T-helper 1 cell (primary cell): ENCODE measurements around the gene FAM184B.
"Not testable (repeated sequence)": the region's sequence is repeated elsewhere in the genome, so short reads cannot be mapped to it uniquely, and the experiment has no call there.

Experiments used
- DNase-seq, 5 donors: peaks; one replicate each; pipeline ENCODE4 v3.0.0-alpha.2; 2012 to 2020

FAM184B gene

DNA sequence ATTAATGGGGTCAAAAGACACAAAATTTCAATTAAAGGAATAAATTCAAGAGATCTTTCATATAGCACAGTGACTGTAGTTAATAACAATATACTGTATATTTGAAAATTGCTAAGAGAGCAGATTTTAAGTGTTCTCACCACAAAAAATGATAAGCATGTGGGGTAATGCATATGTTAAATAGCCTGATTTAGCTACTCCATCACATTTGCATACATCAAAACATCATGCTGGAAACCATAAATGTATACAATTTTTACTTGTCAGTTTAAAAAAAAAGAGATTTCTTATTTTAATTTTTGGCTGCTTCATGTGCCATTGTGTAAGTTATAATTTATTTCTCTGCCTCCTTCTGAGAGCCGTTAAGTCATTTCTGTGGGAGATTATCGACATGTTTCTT, 65.9 kb downstream of the FAM184B start:
- no peak for DNase-seq

DNA sequence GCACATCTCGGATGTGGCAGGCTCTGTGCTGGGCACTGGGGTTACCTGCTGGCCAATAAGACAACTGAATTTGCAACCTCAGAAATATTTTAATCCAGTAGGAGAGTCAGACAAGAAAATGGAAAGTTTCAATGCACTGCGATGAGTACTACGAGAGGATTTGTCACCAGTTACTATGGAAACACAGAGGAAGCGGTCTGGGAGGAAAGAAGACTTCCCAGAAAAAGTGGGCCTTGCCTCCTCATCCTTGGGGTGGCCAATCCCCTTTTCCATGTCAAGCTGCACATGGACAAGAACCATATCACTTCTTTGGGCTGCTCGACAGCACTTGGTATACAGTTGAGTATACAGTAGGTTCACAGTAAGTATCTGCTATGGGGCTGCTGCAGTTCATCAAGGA, 67.6 kb downstream of the FAM184B start:
- no peak for DNase-seq

DNA sequence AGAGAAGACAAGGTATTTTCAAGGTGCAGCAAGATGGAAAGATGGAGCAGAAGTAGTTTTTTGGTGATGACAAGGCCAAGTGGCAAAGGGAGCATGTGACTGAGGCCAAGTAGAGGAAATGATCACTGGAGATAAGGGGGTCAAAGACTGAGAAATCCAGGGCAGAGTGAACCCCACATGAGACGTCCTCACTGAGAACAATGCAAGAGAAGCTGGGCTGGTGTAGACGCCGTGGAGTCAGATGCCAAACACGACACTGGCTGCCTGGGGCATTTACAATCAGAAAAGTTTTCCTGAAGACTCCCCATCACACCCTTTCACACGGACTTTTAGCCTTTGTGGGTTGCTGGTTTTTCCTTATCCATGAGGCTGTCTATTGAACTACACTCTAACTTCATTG, 69.3 kb downstream of the FAM184B start:
- DNase-seq: no peak

DNA sequence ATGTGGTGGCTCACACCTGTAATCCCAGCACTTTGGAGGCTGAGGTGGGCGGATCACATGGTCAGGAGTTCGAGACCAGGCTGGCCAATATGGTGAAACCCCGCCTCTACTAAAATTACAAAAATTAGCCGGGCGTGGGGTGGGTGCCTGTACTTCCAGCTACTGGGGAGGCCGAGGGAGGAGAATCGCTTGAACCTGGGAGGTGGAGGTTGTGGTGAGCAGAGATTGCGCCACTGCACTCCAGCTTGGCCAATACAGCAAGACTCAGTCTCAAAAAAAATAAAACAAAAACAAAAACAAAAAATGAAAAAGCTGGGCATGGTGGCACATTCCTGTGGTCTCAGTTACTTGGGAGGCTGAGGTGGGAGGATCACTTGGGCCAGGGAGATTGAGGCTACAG, 70.2 kb downstream of the FAM184B start:
- not testable (repeated sequence) for DNase-seq

- DNase-seq: no peak
Measured at GRCh38 chr4:17709763-17710068, 71.7 kb downstream of the FAM184B start.

- no peak for DNase-seq
Measured at GRCh38 chr4:17708992-17709762, 72.2 kb downstream of the FAM184B start.

DNA sequence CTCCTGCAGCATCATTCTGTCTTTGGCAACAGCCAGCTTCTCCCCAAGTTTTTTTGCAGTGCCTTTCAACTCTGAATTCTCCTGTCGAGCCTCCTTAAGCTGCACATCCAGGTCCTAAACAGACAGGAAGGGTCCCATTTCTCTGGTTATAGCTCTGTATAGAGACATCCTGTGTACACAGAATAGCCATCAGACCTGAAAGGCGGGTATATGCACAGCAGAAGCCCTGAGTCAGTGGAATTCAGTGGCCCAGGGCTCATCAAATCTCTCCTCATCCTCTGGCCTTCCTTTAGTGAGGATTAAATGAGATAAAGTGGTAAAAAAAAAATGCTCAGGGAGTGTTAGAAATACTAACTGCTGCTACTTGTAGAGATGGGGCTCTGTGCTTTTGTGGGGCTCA, 73.8 kb downstream of the FAM184B start:
- DNase-seq: no peak

- DNase-seq: no peak
Measured at GRCh38 chr4:17705107-17705506, 76.3 kb downstream of the FAM184B start.

DNA sequence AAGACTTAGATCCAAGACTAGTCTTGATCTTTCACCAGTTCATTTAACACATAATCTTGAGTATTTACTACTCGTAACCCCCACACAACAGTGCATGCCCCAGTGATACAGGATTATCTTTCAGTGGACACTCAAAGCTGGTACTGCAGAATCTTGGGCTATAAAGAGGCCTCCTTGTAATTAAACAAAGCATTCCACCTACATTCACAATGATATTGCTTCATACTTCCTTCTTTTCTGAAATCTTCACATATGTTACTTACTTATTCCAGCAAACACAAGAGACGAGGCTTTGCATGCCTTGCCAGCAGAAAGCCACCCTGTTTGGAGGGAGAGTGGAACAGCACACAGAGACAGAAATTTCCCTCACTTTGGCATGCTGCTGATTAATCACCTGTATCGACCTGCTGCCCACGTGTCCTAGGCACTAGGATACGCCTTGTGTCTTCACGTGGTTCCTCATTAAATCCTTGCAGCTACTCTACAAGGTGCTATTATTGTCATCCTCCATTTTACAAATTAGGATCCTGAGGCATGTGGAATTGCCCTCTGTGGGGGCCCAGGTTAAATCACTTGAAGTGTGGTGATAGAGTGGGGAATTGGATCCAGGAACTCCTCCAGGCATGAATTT, 77.3 kb downstream of the FAM184B start:
- DNase-seq: no peak

DNA sequence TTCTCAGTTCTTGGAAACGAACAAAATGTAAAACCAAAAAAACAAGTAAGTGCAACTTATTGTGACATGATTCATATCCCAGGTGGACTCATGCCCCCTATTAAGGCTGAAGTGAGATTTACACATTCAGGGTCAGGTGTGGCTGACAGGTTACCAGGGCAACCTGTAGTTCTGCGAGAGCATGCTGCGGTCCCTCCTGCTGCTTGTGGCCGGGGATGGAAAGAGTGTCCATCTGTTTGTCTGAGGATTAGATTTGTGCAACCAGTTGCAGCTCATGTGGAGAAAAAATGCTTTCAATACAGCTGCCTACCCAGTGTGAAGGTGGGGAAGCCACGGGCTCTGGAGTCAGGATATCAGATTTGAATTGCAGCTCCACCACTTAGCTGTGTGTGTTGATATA, 78.8 kb downstream of the FAM184B start:
- DNase-seq: no peak

DNA sequence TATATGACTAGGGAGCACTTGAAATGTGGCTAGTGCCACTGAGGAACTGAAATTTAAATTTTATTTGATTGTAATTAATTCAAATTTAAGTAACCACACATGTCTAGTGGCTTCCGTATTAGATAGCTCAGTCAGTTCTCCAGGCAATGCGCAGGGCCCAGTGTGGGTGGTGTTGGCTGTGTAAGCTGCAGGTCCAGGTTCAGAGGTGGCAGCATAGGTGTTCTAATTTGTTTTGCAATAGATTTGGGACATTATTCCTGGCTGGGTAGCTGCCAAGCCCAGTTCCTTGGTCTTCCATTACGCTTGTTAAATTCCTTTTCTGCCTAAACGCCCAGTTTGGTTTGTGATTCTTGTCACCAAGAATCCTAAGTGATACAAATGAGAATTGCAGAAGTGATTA, 79.5 kb downstream of the FAM184B start:
- no peak for DNase-seq

- no peak for DNase-seq
Measured at GRCh38 chr4:17701138-17701839, 80.1 kb downstream of the FAM184B start.

DNA sequence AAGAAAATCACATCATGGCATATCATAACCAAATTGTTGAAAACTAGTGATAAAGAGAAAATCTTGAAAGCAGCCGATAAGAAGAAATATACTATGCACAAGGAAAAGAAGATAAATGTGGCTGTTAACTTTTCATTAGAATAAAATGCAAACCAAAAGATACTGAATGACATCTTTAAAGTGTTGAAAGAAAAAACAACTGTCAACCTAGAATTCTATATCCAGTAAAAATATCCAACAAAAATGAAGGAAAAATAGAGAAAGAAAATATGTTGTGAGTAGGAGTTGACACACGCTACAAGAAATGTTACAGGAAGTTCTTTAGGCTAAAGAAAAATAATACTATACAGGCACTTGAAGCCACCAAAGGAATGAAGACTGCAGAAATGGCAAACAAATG, 82.0 kb downstream of the FAM184B start:
- DNase-seq: no peak

DNA sequence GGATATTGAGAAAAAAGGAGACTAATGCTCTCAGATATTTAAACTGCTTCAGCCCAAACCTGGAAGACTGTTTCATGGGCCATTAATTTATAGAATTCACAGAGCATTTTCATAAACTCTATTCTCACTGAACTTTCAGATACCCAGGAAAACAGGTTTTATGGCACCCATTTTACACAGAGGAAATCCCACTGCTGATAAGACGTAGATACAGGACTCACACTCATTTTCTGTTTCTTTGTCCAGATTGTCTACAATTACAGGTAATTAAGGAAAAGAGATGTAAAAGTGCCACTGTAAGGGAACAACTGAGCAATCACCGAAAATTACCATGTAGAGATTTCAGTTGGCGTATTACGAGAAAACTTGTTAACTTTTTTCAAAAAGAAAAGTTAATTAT, 83.3 kb downstream of the FAM184B start:
- DNase-seq: no peak

- no peak for DNase-seq
Measured at GRCh38 chr4:17695341-17695740, 86.1 kb downstream of the FAM184B start.

DNA sequence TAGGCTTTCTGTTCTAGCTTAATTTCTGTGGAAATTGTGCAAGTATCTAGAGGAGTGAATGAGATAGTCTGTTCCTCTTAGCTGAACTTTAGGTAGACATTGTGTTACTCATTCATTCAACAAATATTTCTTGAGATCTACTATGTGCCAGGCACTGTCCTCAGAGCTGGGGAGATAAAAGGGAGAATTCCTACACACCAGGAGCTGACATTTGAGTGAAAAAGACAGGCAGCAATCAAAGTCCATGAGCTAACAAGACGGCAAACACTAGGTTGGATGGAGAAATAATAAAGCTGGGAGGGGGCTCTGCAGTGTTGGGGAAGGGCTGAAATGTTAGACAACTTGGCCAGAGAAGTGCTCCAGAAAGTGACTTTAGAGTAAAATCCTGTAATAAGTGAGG, 86.9 kb downstream of the FAM184B start:
- no peak for DNase-seq

DNA sequence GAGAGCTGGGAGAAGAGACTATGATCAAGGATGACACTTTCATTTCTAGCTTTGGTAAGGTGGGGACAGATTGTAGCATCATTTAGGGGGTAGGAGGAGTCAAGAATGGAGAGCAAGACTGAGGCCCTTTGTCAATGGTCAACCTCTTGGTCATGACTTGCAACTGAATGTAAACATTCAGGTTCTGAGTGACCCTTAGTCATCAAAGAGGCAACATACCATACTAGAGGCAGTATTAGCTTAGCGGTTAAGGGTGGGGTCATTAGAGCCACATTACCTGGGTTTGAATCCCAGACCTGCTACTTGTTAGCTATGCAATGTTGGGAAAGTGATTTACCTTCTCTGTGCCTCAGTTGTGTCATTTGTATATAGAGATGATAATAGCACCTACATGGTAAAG, 90.5 kb downstream of the FAM184B start:
- no peak for DNase-seq

GRCh38 chr4:17690135-17690534, 91.3 kb downstream of the FAM184B start:
- DNase-seq: no peak

DNA sequence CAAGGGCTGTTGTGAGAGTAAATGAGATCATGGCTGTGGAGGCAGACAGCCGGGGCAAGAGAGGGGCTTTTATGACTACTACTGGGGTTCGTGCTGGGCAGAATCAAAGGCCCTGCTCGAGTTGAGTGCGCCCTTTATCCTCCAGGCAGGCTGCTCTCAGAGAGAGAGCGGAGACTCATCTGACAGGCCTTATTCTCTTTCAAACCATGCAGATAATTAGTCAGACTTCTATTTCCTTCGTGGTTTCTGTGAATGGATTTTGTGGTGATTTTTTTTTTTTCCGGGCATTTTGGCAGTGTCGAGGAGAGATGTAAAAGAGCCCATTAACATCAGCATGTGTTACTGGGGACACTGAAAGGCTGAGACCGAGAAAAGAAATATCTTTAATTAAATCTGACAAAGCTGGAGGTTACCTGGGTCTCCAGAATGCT, 93.4 kb downstream of the FAM184B start:
- no peak for DNase-seq

GRCh38 chr4:17687237-17687857, 94.1 kb downstream of the FAM184B start:
- DNase-seq: no peak

GRCh38 chr4:17684648-17685047, 96.8 kb downstream of the FAM184B start:
- not testable (repeated sequence) for DNase-seq

- DNase-seq: no peak
Measured at GRCh38 chr4:17682222-17682566, 99.2 kb downstream of the FAM184B start.

- DNase-seq: no peak
Measured at GRCh38 chr4:17681281-17682221, 99.9 kb downstream of the FAM184B start.
